AG04449 (cell line): ENCODE results near the gene PHF23.
A peak's percentile ranks its signal among the peaks of the same experiment; 100 is the strongest.

ENCODE experiments used
- CTCF ChIA-PET: fragments of 350-600 bp; formaldehyde crosslinking; extraction: SDS; loops from one replicate; lab custom pipeline; 2021; ENCODE audit warnings: antibody characterized with exemption; lab: Yijun Ruan, JAX
- POLR2A ChIA-PET: fragments of 400-600, 350-600 bp; formaldehyde crosslinking; extraction: SDS; loops from one replicate; lab custom pipeline; 2020; ENCODE audit warnings: antibody characterized with exemption, inconsistent platforms; lab: Yijun Ruan, JAX
- DNase-seq: peaks from one replicate; pipeline ENCODE4 v3.0.0-alpha.2; 2010; ENCODE audit warnings: low read depth, low spot score
- H3K4me3 ChIP-seq: 2 replicates; pipeline ENCODE4 v1.5.1; 2011; ENCODE audit warnings: low read depth, mild to moderate bottlenecking, control low read depth, low read length
- CTCF ChIP-seq: IDR thresholded peaks from one replicate; pipeline ENCODE4 v1.5.1; 2011; ENCODE audit warnings: mild to moderate bottlenecking, moderate library complexity, low read length, control low read depth, inconsistent platforms; ENCODE audit not compliant: insufficient read depth; ENCODE audit errors: missing control alignments

The PHF23 gene

GRCh38 chr17:7207120-7208001 is 31.9 kb downstream of the PHF23 start:
- ChIA-PET CTCF (interaction anchor here (1.2 kb wide), 1 partner anchor 162 kb away, joined by 4 read pairs; no protein-coding TSS in a partner anchor), POLR2A (interaction anchor here (0.6 kb wide), 1 partner anchor 52 kb away, joined by 4 read pairs; no protein-coding TSS in a partner anchor)
- no peak overlapping the region for H3K4me3 ChIP-seq
- DNase-seq = no peak
- no peak for TF ChIP-seq CTCF

DNA sequence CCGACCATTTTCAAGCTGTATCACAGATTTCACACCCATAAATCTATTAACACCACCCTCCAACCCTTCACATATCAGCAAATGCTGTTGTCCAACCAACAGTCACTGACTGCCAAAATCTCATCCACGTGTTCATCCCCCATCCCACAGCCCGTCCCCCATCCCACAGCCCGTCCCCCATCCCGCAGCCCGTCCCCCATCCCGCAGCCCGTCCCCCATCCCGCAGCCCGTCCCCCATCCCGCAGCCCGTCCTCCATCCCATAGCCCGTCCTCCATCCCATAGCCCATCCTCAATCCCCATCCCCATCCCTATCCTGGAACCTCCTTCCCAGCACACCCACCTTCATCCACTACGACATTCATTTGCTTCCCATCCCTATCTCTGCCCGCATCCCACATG is 33.7 kb downstream of the PHF23 start:
- no peak for TF ChIP-seq CTCF
- POLR2A ChIA-PET = interaction anchor here (0.8 kb wide), 1 partner anchor 14 kb away, joined by 3 read pairs; the partner anchor contains the start of genes ACADVL and DLG4
- CTCF ChIA-PET = interaction anchor here (1.2 kb wide), 1 partner anchor 28 kb away, joined by 3 read pairs; no protein-coding TSS in a partner anchor
- H3K4me3 ChIP-seq = peak overlapping the region; percentile 56
- DNase-seq = no peak

DNA sequence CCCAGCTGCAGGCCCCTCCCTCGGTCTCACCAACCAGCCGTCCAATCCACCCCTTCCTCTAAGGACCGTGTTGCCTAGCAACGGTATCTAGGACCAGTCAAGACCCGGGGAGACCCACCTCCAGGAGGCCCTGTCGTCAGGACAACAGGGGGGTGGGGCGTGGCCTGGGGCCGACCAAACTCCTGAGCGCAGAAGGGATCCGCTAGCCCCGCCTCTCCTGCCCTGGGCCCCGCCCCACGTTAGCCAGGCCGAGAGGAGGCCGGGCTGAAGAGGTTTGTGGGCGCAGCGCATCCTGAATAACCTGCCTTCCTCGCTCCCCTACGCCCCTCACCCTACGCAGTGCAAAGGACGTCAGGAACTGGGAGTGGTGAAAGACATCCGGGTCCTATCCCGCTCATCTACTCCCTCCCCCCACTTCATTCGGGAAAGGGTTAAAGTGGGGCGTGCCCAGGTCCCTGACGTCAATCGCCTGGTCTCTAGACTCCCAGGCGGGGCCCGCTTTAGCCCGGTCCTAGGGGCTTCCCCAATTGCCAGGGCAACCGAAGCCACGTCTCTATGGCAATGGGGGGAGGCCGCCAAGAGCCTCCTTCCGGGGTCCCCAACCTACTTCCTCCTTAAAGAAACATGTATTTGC is 34.3 kb downstream of the PHF23 start:
- ChIA-PET CTCF (interaction anchor here (1.2 kb wide), 1 partner anchor 28 kb away, joined by 3 read pairs; no protein-coding TSS in a partner anchor), POLR2A (no interaction called here)
- no peak for TF ChIP-seq CTCF
- peak overlapping the region; percentile 56 for H3K4me3 ChIP-seq
- DNase-seq = no peak

DNA sequence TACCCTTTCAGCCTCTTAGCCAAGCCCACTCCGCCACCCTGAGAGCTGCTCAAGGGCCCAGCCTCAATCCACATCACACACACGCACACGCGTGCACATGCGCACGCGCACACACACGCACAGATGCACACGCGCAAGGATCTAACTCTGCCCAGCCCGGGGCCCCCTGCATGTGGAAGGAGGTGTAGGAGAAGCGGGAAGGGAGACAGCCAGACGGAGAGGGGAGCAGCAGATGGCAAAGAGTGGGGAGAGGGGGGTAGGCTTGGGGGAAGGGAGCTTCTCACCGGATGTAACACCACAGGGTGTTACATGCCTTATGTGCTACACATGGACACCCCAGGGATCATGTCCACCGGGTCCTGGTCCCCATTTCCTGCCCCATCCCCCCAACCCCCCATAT is 34.9 kb downstream of the PHF23 start:
- ChIA-PET POLR2A (no interaction called here), CTCF (interaction anchor here (1.6 kb wide), 1 partner anchor 151 kb away, joined by 3 read pairs; no protein-coding TSS in a partner anchor)
- no peak for TF ChIP-seq CTCF
- DNase-seq = no peak
- peak overlapping the region; percentile 56 for H3K4me3 ChIP-seq

DNA sequence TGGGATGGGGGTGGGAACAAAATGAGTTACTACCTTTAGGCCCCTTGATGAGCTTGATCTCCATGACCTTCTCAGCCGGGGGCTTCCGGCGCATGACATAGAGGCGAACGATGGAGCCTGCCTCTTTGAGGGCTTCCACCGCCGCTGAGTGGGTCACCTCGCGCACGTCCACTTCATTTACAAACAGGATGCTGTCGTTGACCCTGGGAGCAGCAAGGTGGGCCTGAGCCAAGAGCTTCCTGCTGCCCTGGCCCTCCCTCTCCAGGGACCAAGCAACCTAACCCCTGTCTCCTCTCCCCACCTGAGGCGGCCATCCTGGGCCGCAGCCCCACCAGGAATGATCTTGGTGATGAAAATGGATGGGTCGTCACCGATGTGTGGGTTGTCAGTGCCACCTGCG is 35.9 kb downstream of the PHF23 start:
- POLR2A ChIA-PET = no interaction called here
- DNase-seq = no peak
- H3K4me3 ChIP-seq = no peak overlapping the region
- no peak for TF ChIP-seq CTCF
- CTCF ChIA-PET = interaction anchor here (0.9 to 2.0 kb wide), 4 partner anchors 16 to 158 kb away, joined by 3 to 11 read pairs (median 3); partner anchors contain the start of genes ACADVL and DLG4
